ENCODE measurements around the gene FOXM1.

The FOXM1 gene

DNA sequence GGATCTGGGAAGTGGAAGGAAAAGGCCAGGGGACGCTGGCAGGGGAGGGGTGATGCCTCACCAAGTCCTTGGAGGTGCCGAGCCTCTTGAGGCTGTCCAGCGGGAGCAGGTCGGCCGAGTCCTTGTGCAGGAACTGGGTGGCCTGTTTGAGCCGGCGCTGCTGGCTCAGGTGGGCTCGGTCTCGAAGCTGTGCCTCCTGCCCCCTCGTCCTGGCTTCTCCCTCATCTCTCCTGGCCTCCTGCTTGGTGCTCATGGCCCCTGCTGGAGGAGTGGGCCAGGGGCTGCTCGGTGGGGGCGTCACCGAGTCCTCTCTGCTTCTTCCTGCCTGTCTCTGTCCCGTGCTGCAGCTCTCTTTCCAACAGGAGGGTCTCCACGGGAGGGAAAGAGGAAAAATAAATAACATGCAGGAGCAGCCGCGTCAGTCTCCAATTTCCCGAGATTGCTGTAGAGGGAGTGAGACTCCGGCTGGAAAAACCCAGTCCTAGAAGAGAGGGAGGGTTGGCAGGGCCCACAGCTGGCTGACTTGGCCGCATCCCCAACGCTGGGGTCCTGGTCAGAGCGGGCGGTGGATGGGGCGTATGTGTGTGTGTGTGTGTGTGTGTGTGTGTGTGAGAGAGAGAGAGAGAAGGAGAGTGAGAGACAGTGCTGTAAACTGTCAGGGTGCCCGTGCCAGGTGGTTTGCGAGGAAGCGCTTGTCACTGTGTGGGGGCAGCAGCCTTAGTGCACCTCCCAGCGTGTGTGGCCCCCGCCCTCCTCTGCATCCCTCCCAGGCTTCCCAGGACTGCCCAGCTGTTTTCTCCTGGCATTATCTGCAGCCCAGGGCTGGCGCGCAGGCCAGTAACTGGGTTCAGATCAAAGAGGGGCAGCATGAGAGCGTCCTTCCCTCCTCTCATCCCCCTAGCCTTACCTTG is 42.1 kb downstream of the FOXM1 start, which contains the start of gene NRIP2:
TSS of gene NRIP2 (minus strand) at position 455 of the 911 bp plus-strand sequence. CDS start at position 403, 52 bp downstream.
- H3K4me1 ChIP-seq (ENCODE audit: control insufficient read depth in 1 of 2, insufficient read depth in 1 of 2, low read depth in 1 of 2, low read length in 1 of 2) = peaks cover 6 to 7% of the 10 kb centered on the region in 2 experiments
- no peaks in the 10 kb centered on the region for H3K36me3 ChIP-seq
- H3K9me3 ChIP-seq = no peaks in the 10 kb centered on the region
- H3K4me3 ChIP-seq (ENCODE audit: low read depth in 1 of 2, low read length in 1 of 2) = no peak within 1 kb of the TSS
- H3K27me3 ChIP-seq = peaks cover 10% of the 10 kb centered on the region
- TF ChIP-seq, protein P1, sequence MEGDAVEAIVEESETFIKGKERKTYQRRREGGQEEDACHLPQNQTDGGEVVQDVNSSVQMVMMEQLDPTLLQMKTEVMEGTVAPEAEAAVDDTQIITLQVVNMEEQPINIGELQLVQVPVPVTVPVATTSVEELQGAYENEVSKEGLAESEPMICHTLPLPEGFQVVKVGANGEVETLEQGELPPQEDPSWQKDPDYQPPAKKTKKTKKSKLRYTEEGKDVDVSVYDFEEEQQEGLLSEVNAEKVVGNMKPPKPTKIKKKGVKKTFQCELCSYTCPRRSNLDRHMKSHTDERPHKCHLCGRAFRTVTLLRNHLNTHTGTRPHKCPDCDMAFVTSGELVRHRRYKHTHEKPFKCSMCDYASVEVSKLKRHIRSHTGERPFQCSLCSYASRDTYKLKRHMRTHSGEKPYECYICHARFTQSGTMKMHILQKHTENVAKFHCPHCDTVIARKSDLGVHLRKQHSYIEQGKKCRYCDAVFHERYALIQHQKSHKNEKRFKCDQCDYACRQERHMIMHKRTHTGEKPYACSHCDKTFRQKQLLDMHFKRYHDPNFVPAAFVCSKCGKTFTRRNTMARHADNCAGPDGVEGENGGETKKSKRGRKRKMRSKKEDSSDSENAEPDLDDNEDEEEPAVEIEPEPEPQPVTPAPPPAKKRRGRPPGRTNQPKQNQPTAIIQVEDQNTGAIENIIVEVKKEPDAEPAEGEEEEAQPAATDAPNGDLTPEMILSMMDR (IDR thresholded peaks at IDR 0.05) = no peak
- H3K27ac ChIP-seq = no peak within 1 kb of the TSS

DNA sequence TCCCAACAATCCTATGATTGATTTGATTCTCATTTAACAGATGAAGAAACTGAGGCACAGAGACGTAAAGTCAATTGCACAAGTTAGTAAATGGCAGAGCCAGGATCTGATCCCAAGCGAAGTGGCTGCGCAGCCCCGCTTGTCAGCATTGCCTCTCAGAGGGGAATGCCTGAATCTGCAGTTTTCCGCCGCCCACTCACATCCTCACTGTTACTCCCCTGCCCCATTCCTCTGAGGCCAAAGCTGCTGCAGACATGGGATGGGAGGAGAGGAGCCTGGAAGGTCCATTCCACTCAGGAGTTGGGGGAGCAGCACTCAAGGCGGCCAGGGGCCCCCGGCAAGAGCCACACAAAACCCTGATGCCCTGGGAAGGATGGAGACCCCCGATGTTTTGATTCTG is 43.2 kb downstream of the FOXM1 start:
- Histone ChIP-seq H3K9me3 (no peaks in the 10 kb centered on the region), H3K27ac (no peak overlapping the region), H3K4me1 (ENCODE audit: control insufficient read depth in 1 of 2, insufficient read depth in 1 of 2, low read depth in 1 of 2, low read length in 1 of 2) (peaks cover 6 to 7% of the 10 kb centered on the region in 2 experiments), H3K4me3 (ENCODE audit: low read depth in 1 of 2, low read length in 1 of 2) (no peak overlapping the region), H3K36me3 (no peaks in the 10 kb centered on the region), H3K27me3 (peaks cover 10% of the 10 kb centered on the region)
- TF ChIP-seq, protein P1 (IDR thresholded peaks at IDR 0.05) = no peak

DNA sequence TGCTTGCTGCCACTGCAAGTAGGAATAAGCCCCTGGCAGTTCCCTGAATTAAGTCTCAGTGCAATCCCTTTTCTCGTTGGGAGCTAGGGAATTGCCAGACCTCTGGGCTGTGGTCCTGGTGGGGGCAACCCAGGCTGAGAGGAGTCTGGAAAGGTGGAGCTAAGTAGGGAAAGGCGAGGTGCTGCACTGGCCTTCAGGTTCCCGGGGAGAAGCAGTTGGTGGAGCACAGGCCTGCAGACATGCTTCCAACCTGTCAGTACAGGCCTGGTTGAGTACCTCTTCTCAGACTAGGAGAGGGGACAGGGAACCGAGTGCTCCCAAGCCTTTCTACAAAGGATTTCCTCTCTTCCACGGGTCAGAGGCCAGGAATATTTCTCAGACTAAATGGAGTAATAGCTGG is 43.6 kb downstream of the FOXM1 start:
- Histone ChIP-seq H3K27ac (no peak overlapping the region), H3K27me3 (peaks cover 10% of the 10 kb centered on the region)
- TF ChIP-seq, protein P1 (IDR thresholded peaks at IDR 0.05) = no peak

DNA sequence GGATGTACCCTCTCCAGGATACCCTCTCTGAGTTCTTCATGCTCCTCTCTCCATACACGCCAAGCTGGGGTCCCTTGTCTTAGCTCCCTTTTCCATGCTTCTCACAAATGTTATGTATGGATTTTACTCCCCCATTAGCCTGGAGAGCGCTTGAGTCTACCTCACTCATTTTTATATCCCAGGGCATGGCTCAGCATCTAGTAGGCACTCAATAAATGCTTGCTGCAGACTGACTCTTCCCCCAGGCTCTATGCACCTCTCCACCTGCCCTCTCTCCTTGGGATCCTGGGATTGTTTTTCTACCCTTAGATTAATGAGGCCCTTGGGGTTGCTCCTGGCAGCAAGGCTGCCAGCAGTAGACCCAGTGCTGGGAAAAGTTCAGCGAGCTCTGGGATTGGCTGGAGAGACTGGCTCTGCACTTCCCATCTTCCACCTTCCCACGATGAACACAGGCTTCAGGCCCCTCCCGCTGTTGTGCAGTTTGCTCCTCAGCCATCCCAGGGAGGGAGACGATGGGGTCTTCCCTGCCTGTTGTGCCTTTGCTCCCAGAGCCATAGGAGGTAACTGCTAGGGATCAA is 44.3 kb downstream of the FOXM1 start:
- TF ChIP-seq, protein P1 (IDR thresholded peaks at IDR 0.05) = no peak
- no peak overlapping the region for H3K4me3 ChIP-seq (ENCODE audit: low read depth in 1 of 2, low read length in 1 of 2)

More for the DNA sequence above, 43.6 kb downstream of the FOXM1 start:
- Histone ChIP-seq H3K9me3 (no peaks in the 10 kb centered on the region), H3K4me3 (ENCODE audit: low read depth in 1 of 2, low read length in 1 of 2) (no peak overlapping the region), H3K4me1 (ENCODE audit: control insufficient read depth in 1 of 2, insufficient read depth in 1 of 2, low read depth in 1 of 2, low read length in 1 of 2) (peaks cover 6 to 7% of the 10 kb centered on the region in 2 experiments), H3K36me3 (peaks cover 2% of the 10 kb centered on the region)

DNA sequence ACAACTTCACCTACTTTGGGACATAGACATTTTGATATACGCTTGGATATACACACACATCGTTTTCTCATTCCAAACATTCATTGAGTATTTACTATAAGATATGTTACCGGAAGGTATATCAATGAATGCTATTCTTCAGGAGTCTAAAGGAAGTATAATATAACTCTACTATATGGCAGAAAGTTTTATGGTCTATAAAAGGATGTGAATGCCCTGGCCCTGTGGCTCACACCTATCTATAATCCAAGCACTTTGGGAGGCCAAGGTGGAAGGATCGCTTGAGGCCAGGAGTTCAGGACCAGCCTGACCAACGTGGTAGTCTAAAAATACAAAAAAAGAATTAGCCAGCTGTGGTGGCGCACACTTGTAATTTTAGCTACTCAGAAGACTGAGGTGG is 47.7 kb downstream of the FOXM1 start:
- peaks cover 40% of the 10 kb centered on the region for H3K36me3 ChIP-seq
- TF ChIP-seq, protein P1 (IDR thresholded peaks at IDR 0.05) = no peak
- no peak overlapping the region for H3K27ac ChIP-seq
- H3K9me3 ChIP-seq = no peaks in the 10 kb centered on the region
- H3K27me3 ChIP-seq = peaks cover under 1% of the 10 kb centered on the region
- no peaks in the 10 kb centered on the region for H3K4me1 ChIP-seq (ENCODE audit: control insufficient read depth in 1 of 2, insufficient read depth in 1 of 2, low read depth in 1 of 2, low read length in 1 of 2)
- no peak overlapping the region for H3K4me3 ChIP-seq (ENCODE audit: low read depth in 1 of 2, low read length in 1 of 2)

More for the DNA sequence above, 44.3 kb downstream of the FOXM1 start:
- H3K4me1 ChIP-seq (ENCODE audit: control insufficient read depth in 1 of 2, insufficient read depth in 1 of 2, low read depth in 1 of 2, low read length in 1 of 2) = peaks cover 6 to 7% of the 10 kb centered on the region in 2 experiments
- H3K36me3 ChIP-seq = peaks cover 7% of the 10 kb centered on the region
- H3K27me3 ChIP-seq = peaks cover 10% of the 10 kb centered on the region
- no peaks in the 10 kb centered on the region for H3K9me3 ChIP-seq
- H3K27ac ChIP-seq = no peak overlapping the region
